ENCODE data around the gene AFM.
A peak's percentile ranks its signal among the peaks of the same experiment; 100 is the strongest.

AFM gene

GRCh38 chr4:73501664-73502265 lies 20.2 kb downstream of the AFM start:
- H3K27me3 ChIP-seq (ENCODE audit: control insufficient read depth, insufficient read depth, low read length): no peaks in the 10 kb centered on the region

GRCh38 chr4:73505567-73505966 lies 24.0 kb downstream of the AFM start:
- H3K4me1 ChIP-seq (ENCODE audit: control insufficient read depth, insufficient read depth, low read length): no peaks in the 10 kb centered on the region; the same call in 1 of the 2 replicates
- no peaks in the 10 kb centered on the region for H3K27me3 ChIP-seq (ENCODE audit: control insufficient read depth, insufficient read depth, low read length)
- H3K9me3 ChIP-seq (ENCODE audit: control insufficient read depth, insufficient read depth, low read length): no peaks in the 10 kb centered on the region
- DNase-seq (ENCODE audit: low read depth, low spot score): no peak
- H3K36me3 ChIP-seq (ENCODE audit: control insufficient read depth, insufficient read depth, low read length): no peaks in the 10 kb centered on the region
- no CpG with 5 or more reads among the region's 2 CpGs for WGBS (ENCODE audit: insufficient coverage, insufficient read length)
- no peak overlapping the region for H3K27ac ChIP-seq (ENCODE audit: low read length)
- H3K4me3 ChIP-seq (ENCODE audit: low read length): no peak overlapping the region

More at GRCh38 chr4:73501664-73502265, 20.2 kb downstream of the AFM start:
- no peak overlapping the region for H3K27ac ChIP-seq (ENCODE audit: low read length)
- no peak overlapping the region for H3K4me3 ChIP-seq (ENCODE audit: low read length)
- no peaks in the 10 kb centered on the region for H3K9me3 ChIP-seq (ENCODE audit: control insufficient read depth, insufficient read depth, low read length)
- H3K4me1 ChIP-seq (ENCODE audit: control insufficient read depth, insufficient read depth, low read length): no peaks in the 10 kb centered on the region; the same call in 1 of the 2 replicates
- no peak for DNase-seq (ENCODE audit: low read depth, low spot score)
- no CpG with 5 or more reads among the region's 5 CpGs for WGBS (ENCODE audit: insufficient coverage, insufficient read length)
- no peaks in the 10 kb centered on the region for H3K36me3 ChIP-seq (ENCODE audit: control insufficient read depth, insufficient read depth, low read length)

GRCh38 chr4:73507541-73507940 lies 26.0 kb downstream of the AFM start:
- Histone ChIP-seq H3K9me3 (ENCODE audit: control insufficient read depth, insufficient read depth, low read length) (no peaks in the 10 kb centered on the region), H3K27me3 (ENCODE audit: control insufficient read depth, insufficient read depth, low read length) (no peaks in the 10 kb centered on the region), H3K4me1 (ENCODE audit: control insufficient read depth, insufficient read depth, low read length) (no peaks in the 10 kb centered on the region; the same call in 1 of the 2 replicates), H3K27ac (ENCODE audit: low read length) (no peak overlapping the region), H3K36me3 (ENCODE audit: control insufficient read depth, insufficient read depth, low read length) (no peaks in the 10 kb centered on the region), H3K4me3 (ENCODE audit: low read length) (no peak overlapping the region)
- no peak for DNase-seq (ENCODE audit: low read depth, low spot score)

DNA sequence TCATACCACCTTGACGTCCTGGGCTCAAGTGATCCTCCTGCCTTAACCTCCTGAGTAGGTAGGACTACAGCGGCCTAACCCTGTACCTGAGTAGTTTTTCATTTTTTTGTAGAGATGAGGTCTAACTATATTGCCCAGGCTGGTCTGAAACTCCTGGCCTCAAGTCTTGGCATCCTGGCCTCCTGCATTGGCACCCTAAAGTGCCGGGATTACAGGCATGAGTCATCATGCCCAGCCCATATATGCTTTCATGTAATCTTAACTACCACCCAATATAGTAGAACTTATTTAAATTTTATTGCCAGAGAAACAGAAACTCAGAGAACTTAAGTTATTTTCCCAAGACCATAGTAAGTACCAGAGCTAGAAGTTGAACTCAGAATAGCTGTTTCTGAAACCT lies 27.1 kb downstream of the AFM start:
- no peaks in the 10 kb centered on the region for H3K9me3 ChIP-seq (ENCODE audit: control insufficient read depth, insufficient read depth, low read length)
- H3K27me3 ChIP-seq (ENCODE audit: control insufficient read depth, insufficient read depth, low read length): no peaks in the 10 kb centered on the region
- no peak overlapping the region for H3K27ac ChIP-seq (ENCODE audit: low read length)
- DNase-seq (ENCODE audit: low read depth, low spot score): no peak
- H3K4me3 ChIP-seq (ENCODE audit: low read length): no peak overlapping the region
- H3K4me1 ChIP-seq (ENCODE audit: control insufficient read depth, insufficient read depth, low read length): no peaks in the 10 kb centered on the region
- H3K36me3 ChIP-seq (ENCODE audit: control insufficient read depth, insufficient read depth, low read length): no peaks in the 10 kb centered on the region
- no CpG with 5 or more reads among the region's 3 CpGs for WGBS (ENCODE audit: insufficient coverage, insufficient read length)

DNA sequence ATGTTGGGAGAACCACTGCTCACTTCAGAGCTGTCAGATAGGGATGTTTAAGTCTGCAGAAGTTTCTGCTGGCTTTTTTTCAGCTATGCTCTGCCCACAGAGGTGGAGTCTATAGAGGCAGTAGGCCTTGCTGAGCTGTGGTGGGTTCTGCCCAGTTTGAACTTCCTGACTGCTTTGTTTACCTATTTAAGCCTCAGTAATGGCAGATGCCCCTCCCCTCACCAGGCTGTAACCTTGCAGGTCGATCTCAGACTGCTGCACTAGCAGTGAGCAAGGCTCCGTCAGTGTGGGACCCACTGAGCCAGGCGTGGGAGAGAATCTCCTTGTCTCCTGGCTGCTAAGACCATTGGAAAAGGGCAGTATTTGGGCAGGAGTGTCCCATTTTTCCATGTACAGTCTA lies 36.8 kb downstream of the AFM start:
- no CpG with 5 or more reads among the region's 3 CpGs for WGBS (ENCODE audit: insufficient coverage, insufficient read length)
- Histone ChIP-seq H3K36me3 (ENCODE audit: control insufficient read depth, insufficient read depth, low read length) (no peaks in the 10 kb centered on the region), H3K4me3 (ENCODE audit: low read length) (no peak overlapping the region), H3K27me3 (ENCODE audit: control insufficient read depth, insufficient read depth, low read length) (no peaks in the 10 kb centered on the region), H3K27ac (ENCODE audit: low read length) (no peak overlapping the region), H3K9me3 (ENCODE audit: control insufficient read depth, insufficient read depth, low read length) (no peaks in the 10 kb centered on the region), H3K4me1 (ENCODE audit: control insufficient read depth, insufficient read depth, low read length) (peaks cover 2% of the 10 kb centered on the region; the same call in 1 of the 2 replicates)
- DNase-seq (ENCODE audit: low read depth, low spot score): no peak

- DNase-seq (ENCODE audit: low read depth, low spot score): peak; percentile 13
- no CpG with 5 or more reads among the region's 4 CpGs for WGBS (ENCODE audit: insufficient coverage, insufficient read length)
- Histone ChIP-seq H3K4me3 (ENCODE audit: low read length) (no peak overlapping the region), H3K36me3 (ENCODE audit: control insufficient read depth, insufficient read depth, low read length) (no peaks in the 10 kb centered on the region), H3K27me3 (ENCODE audit: control insufficient read depth, insufficient read depth, low read length) (no peaks in the 10 kb centered on the region), H3K27ac (ENCODE audit: low read length) (no peak overlapping the region), H3K4me1 (ENCODE audit: control insufficient read depth, insufficient read depth, low read length) (peaks cover 2% of the 10 kb centered on the region; the same call in 1 of the 2 replicates), H3K9me3 (ENCODE audit: control insufficient read depth, insufficient read depth, low read length) (no peaks in the 10 kb centered on the region)
These were observed 39.3 kb downstream of the AFM start for GRCh38 chr4:73520821-73521220.

DNA sequence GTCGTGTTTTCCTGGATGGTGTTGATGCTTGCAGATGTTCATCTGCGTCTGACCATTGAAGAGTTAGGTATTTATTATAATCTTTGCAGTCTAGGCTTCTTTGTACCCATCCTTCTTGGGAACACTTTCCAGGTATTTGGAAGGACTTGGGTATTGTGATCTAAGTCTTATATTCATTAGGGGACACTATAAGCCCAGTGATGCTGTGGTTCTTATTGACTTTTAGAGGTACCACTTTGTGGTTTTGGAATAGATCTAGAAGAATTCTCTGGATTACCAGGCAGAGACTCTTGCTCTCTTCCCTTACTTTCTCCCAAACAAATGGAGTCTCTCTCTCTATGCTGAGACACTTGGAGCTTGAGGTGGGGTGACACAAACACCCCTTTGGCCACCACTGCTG lies 41.6 kb downstream of the AFM start:
- Histone ChIP-seq H3K36me3 (ENCODE audit: control insufficient read depth, insufficient read depth, low read length) (no peaks in the 10 kb centered on the region), H3K27ac (ENCODE audit: low read length) (no peak overlapping the region), H3K4me3 (ENCODE audit: low read length) (no peak overlapping the region), H3K9me3 (ENCODE audit: control insufficient read depth, insufficient read depth, low read length) (no peaks in the 10 kb centered on the region), H3K27me3 (ENCODE audit: control insufficient read depth, insufficient read depth, low read length) (no peaks in the 10 kb centered on the region), H3K4me1 (ENCODE audit: control insufficient read depth, insufficient read depth, low read length) (peaks cover 2% of the 10 kb centered on the region; the same call in 1 of the 2 replicates)
- WGBS (ENCODE audit: insufficient coverage, insufficient read length): no CpG with 5 or more reads among the region's 2 CpGs
- no peak for DNase-seq (ENCODE audit: low read depth, low spot score)

DNA sequence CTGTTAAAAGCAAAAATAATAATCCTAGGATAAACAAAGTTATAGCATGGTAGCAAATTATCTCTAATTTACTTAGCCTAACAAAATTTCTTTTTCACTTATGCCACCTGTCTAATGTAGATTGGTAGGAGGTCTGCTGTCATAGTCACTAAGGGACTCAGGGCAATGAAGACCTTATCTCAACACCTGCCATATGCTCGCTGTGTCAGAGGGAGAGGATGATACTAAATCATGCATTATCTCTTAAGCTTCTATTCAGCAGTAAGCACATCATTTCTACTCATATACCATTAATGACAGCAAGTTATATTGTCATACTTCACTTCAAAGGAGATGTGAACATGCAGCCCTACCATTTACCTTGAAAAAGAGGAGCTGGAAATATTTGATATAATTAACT lies 44.1 kb downstream of the AFM start:
- Histone ChIP-seq H3K9me3 (ENCODE audit: control insufficient read depth, insufficient read depth, low read length) (no peaks in the 10 kb centered on the region), H3K27ac (ENCODE audit: low read length) (no peak overlapping the region), H3K36me3 (ENCODE audit: control insufficient read depth, insufficient read depth, low read length) (no peaks in the 10 kb centered on the region), H3K27me3 (ENCODE audit: control insufficient read depth, insufficient read depth, low read length) (no peaks in the 10 kb centered on the region), H3K4me3 (ENCODE audit: low read length) (no peak overlapping the region), H3K4me1 (ENCODE audit: control insufficient read depth, insufficient read depth, low read length) (peaks cover 2% of the 10 kb centered on the region; the same call in 1 of the 2 replicates)
- no CpG with 5 or more reads among the region's 1 CpG for WGBS (ENCODE audit: insufficient coverage, insufficient read length)
- no peak for DNase-seq (ENCODE audit: low read depth, low spot score)

- H3K27ac ChIP-seq (ENCODE audit: low read length): no peak overlapping the region
- WGBS (ENCODE audit: insufficient coverage, insufficient read length): no CpG with 5 or more reads among the region's 1 CpG
- no peaks in the 10 kb centered on the region for H3K27me3 ChIP-seq (ENCODE audit: control insufficient read depth, insufficient read depth, low read length)
- no peak overlapping the region for H3K4me3 ChIP-seq (ENCODE audit: low read length)
- DNase-seq (ENCODE audit: low read depth, low spot score): no peak
- no peaks in the 10 kb centered on the region for H3K36me3 ChIP-seq (ENCODE audit: control insufficient read depth, insufficient read depth, low read length)
- H3K4me1 ChIP-seq (ENCODE audit: control insufficient read depth, insufficient read depth, low read length): no peaks in the 10 kb centered on the region
- H3K9me3 ChIP-seq (ENCODE audit: control insufficient read depth, insufficient read depth, low read length): no peaks in the 10 kb centered on the region
These were observed 45.7 kb downstream of the AFM start for GRCh38 chr4:73527196-73527595.

- no peaks in the 10 kb centered on the region for H3K9me3 ChIP-seq (ENCODE audit: control insufficient read depth, insufficient read depth, low read length)
- no peaks in the 10 kb centered on the region for H3K36me3 ChIP-seq (ENCODE audit: control insufficient read depth, insufficient read depth, low read length)
- H3K27me3 ChIP-seq (ENCODE audit: control insufficient read depth, insufficient read depth, low read length): no peaks in the 10 kb centered on the region
- no peaks in the 10 kb centered on the region for H3K4me1 ChIP-seq (ENCODE audit: control insufficient read depth, insufficient read depth, low read length)
- no peak overlapping the region for H3K4me3 ChIP-seq (ENCODE audit: low read length)
- no peak overlapping the region for H3K27ac ChIP-seq (ENCODE audit: low read length)
- WGBS (ENCODE audit: insufficient coverage, insufficient read length): no CpG with 5 or more reads among the region's 2 CpGs
- DNase-seq (ENCODE audit: low read depth, low spot score): no peak
These were observed 46.6 kb downstream of the AFM start for GRCh38 chr4:73528171-73528570.

Data from iPS DF 6.9 (cell line).